GM13977 (cell line): ENCODE data around the gene MRPL10.
"Not testable (repeated sequence)": the region's sequence is repeated elsewhere in the genome, so short reads cannot be mapped to it uniquely, and the experiment has no call there.

ENCODE experiments used
- DNase-seq: peaks from one replicate; pipeline ENCODE4 v3.0.0; 2012; ENCODE audit warnings: low spot score
- CTCF ChIP-seq: IDR thresholded peaks from 2 replicates; pipeline ENCODE4 v1.5.1; 2012; ENCODE audit warnings: mild to moderate bottlenecking, control low read depth; ENCODE audit not compliant: insufficient read depth; ENCODE audit errors: extremely low read depth, missing control alignments
- in situ Hi-C: fragments of 300-500 bp; cut with MboI; formaldehyde crosslinking; loops from one replicate; pipeline ENCODE4 v1.12.0; 2022; ENCODE audit warnings: low sequenced_read_pairs, low pct_unique_long_range_greater_than_20kb, mixed read lengths, inconsistent platforms; ENCODE audit not compliant: unreplicated experiment

MRPL10 gene

GRCh38 chr17:47785538-47786123 is 45.7 kb downstream of the MRPL10 start:
- in situ Hi-C loops = no loop called here
- DNase-seq = no peak
- TF ChIP-seq CTCF = no peak

- DNase-seq = no peak
- in situ Hi-C loops = no loop called here
- TF ChIP-seq CTCF = no peak
Observed at GRCh38 chr17:47781397-47781796, 49.9 kb downstream of the MRPL10 start.

- DNase-seq = no peak
- TF ChIP-seq CTCF = no peak
- in situ Hi-C loops = no loop called here
Observed at GRCh38 chr17:47778184-47778635, 53.1 kb downstream of the MRPL10 start.

- DNase-seq = peak; percentile 81
- in situ Hi-C loops = no loop called here
Observed at GRCh38 chr17:47776330-47777197, 54.8 kb downstream of the MRPL10 start.

GRCh38 chr17:47774987-47775580 is 56.3 kb downstream of the MRPL10 start:
- TF ChIP-seq CTCF = no peak
- in situ Hi-C loops = no loop called here
- no peak for DNase-seq

More at GRCh38 chr17:47776330-47777197, 54.8 kb downstream of the MRPL10 start:
- TF ChIP-seq CTCF = peak; percentile 78

GRCh38 chr17:47774331-47774730 is 57.0 kb downstream of the MRPL10 start:
- in situ Hi-C loops = no loop called here
- TF ChIP-seq CTCF = no peak
- DNase-seq = no peak

GRCh38 chr17:47773649-47774048 is 57.7 kb downstream of the MRPL10 start:
- in situ Hi-C loops = not testable (repeated sequence)

More at GRCh38 chr17:47773649-47774048, 57.7 kb downstream of the MRPL10 start:
- not testable (repeated sequence) for DNase-seq
